Frontal cortex (tissue), 4 donors: Measurements from ENCODE around the gene CSMD2. TPM values are rescaled to one million over a fixed set of nuclear protein-coding genes. Genes with fewer than 3 reads are reported as not detected.

Experiments
- DNase-seq, 2 donors: peaks; one replicate each; pipeline ENCODE4 v3.0.0; 2012; ENCODE audit warnings: low spot score in 2 of 2
- FAIRE-seq: peaks from 2 replicates; lab custom pipeline; 2012; peaks lifted over from hg19 to GRCh38; lab: Jason Lieb, UNC
- total RNA-seq: library from RNA; depleted of rRNA; stranded (reverse); fragments of >200 nt; gene quantifications from one replicate; pipeline ENCODE4 v1.2.3, GENCODE V29; 2014
- donor health status: control.
- donor health status: control.
- donor health status: control.

The CSMD2 gene
- total RNA-seq, 1 donor from 2014 or later = 23.6 TPM

DNA sequence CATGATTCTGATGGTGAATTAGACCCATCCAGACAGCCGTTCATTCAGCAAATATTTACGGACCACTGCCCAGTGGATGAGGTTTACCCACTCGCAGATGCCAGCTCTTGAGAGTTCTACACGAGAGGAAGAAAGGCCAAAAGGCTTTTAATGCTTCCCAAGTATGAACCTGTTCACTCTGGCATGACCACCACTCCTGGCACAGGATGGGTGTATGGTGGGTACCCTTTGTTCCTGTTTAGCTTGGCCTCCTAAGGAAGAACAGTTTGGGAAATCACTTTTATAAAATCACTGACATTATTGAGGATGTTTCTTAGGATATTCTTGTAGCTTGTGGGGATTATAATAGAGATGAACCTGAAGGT, 233.9 kb downstream of the CSMD2 start:
- FAIRE-seq = no peak

DNA sequence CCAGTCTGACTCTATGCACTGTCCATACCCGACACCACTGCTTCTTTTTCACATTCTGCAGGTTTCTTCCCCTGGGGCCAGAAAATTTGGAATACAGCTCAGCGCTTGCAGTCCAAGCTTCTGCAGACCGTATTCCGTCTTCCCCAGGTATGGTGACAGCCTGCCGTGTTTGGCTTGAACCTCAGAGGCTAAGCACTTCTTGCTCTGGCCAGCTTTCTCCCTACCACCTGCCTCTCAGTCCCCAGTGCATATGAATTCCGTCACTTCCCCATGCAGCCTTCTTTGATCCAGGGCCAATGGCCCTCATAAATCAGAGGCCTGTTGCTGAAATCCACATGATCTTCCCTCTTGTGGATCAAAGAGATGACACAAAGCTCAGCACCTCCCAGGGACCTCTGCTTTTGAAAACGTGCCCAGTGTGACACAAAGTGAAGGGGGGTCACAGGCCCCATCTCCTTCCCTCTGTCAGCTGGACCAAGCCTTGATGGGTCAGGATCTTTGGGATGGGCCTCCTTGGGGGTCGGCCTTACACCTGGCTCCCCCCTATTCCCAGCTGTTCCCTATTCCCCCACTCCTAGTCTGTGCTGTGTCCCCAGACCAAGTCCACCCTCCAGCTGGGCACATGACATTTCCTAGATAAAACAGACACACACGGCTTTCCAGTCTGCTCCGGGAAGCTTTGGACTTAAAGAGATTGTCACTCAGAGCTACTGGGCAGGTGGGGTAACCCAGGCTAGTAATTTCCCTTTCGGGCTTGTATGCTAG, 234.5 kb downstream of the CSMD2 start:
- no peak for FAIRE-seq
- DNase-seq = no peak

More for the DNA sequence above, 233.9 kb downstream of the CSMD2 start:
- no peak for DNase-seq

DNA sequence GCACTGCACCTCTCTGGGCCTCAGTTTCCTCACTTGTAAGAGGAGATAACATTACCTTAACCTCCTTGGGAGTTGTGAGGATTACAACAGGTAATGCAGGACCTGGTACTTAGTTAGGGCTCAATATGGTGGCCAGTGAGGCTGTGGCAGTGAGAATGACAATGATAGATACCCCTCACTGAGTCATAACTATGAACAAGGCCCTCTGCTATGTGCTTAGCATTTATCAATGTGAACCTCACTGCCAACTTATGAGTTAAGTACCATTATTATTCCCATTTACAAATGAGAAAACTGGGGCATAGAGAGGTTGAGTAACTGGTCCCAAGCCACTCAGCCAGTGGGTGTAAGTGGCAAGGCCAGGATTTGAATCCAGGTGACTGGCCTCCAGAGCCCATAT, 236.8 kb downstream of the CSMD2 start:
- DNase-seq (no peak), FAIRE-seq (no peak)

DNA sequence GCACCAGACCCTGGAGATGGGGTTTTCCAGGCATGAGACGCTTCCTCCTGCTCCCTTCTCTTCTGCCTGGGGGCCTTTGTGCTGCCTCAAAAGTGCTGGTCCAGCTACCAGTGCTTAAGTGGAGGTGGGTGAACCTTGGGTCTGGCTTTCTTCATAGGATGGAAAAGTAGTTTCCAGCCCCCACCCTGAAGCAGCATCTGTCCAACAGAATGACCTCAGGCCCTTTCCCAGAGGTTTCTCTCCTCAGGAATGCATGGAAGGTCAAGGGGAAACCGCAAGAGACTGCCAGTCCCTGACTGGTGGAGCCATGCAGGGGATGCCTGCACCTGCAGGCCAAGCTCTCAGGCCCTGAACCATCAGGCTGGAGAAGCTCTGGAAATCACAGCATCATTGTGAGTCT, 237.3 kb downstream of the CSMD2 start:
- DNase-seq = no peak
- no peak for FAIRE-seq

DNA sequence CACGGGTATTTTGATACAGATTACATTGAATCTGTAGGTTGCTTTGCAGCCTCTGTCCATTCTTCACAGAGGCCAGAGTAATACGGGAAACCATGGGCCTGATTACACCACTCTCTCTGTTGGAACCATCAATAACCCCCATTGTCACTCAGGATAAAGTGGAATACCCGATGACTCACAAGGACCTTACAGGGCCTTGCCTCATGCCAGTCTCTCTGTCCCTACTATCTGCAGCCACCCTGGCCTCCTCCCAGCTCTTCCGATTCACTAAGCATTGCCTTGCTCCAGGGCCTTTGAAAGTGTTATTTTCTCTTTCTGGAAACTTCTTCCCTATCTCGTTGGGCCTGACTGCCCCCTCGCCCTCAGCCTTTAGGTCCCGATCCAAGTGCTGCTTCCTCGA, 239.4 kb downstream of the CSMD2 start:
- DNase-seq = peak in 1 of 2 donors; percentile 31
- no peak for FAIRE-seq

DNA sequence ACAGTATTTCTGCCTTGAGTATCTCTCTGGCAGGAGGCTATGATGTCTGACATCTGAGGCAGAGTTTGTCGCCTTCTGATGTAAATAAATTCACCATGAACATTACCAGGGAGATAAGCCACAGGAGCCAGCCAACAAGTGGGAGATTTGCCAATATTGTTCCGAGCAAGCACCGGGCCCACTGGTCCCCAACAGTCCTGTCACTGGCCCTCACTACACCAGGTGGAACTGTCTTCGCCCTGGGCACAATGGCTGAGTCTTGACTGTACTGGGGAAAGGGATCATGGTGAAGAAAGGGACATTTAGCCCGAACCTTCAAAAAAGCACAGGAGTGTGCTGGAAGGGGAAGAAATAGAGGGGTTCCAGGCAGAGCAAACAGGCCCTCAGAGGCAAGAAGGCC, 243.7 kb downstream of the CSMD2 start:
- FAIRE-seq (no peak), DNase-seq (no peak)

DNA sequence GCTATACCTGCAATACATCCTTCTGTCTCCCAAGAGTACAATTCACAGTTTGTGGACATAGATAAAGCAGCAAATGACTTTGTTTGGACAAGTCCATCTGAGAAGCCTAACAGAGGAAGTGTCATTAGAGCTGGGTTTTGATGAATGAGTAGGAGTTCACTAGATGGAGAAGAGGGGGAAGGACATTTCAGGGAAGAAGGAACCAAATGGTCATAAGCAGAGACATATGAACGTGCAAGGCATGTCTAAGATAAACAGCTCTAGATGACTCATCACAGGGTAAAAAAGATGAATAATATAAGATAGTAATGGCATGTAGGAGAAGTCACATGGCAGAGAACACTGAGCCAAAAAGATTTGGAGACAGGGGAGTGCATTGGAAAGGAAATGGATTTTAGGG, 246.7 kb downstream of the CSMD2 start:
- DNase-seq (no peak), FAIRE-seq (no peak)

DNA sequence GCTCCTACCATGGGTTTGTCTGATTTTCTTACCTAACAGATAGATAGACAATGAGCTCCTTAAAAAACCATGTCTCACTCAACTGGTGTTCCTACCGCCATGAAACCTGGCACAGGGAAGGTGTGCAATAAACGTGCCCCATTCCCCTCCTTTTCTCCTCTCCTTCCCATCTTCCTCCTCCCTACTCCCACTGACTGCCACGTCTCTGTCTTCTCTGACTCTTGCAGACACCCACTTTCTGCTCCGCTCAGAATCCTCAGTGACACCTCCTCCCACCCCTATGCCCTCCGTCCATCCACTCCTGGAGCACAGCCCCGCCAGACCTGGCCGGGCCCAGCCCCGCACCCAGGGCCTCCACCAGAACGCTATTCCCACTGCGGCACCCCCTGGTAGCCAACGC, 248.2 kb downstream of the CSMD2 start:
- no peak for FAIRE-seq
- DNase-seq = no peak

DNA sequence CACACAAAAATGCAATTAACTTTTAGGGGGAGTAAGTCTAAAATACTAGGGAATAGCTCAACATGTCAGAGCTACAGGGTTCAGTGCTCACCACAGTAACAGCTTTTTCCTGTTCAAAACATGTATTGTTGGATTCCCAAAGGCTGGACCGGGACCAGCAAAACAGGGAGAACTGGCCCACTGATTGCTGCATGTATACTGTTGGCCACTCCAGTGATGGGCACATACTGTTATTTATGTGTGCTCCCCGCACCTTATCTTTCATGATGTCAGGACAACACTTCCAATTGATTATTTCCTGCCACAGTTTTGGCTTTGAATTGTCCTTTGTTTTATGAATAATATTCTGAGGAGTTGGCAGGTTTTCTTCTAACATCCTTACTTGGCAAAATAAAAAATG, 250.5 kb downstream of the CSMD2 start:
- FAIRE-seq (no peak), DNase-seq (no peak)

DNA sequence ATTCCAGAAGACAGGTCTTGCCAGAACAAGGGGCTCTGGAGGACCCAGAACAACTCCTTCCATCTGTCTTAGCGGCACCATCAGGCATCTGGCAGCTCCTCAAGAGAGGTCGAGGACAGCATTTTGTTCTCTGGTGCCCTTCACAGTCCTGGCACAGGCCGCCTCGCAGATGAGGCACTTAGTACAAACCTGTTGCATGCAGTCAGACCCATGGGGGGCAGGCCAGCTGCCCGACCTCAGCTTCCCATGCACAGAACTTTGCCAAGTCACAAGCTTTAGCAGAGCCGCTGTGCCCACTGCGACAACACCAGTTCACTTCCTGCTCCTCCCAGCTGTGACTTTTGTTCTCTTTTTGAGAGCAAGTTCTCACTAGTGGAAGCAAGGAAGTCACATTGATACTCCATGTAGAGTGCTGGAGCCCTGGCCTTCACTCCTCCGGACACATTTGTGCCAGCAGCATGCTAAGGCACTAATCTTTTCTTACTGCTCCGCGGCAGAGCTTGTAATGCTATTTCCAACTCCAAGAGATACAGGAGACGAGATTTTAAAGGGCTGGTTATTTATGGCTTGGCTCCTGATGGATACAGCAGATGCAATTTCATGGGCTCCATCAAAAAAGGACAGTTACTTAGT, 256.6 kb downstream of the CSMD2 start:
- DNase-seq (no peak), FAIRE-seq (no peak)

DNA sequence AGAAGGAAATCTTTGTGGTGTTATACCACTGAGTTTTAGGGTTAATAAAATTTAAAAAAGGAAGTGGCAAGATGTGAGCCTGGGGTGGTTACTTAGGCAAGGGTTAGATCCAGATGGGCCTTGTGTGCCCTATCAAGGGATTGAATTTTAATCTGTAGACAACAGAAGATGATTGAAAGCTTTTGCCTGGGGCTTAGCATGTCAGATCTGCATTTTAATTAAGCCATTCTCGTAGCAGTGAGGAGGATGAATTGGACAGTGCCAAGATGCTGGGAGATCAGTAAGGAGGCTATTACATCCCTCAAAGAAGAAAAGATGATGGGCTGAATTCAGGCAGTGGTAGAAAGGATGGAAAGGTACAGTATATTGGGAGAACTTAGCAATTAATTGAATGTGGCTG, 258.9 kb downstream of the CSMD2 start:
- FAIRE-seq = no peak
- DNase-seq = no peak

DNA sequence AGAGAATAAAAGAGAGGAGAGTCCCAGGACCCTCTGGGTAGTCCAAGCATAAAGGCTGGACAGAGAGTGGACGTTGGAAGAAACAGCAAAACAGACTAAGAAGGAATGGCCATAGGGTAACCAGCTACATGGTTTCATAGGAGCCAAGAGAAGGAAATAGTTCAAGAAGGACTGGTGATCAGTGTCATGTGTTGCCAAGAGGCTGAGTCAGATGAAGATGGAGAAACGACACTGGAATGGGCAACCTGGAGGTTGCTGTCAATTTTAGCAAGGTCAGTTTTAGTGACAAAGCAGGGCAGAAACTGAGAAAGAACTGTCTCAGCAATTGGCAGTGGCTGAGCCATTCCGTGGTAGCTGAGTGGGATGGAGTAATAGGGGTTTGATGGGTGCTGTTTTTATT, 259.8 kb downstream of the CSMD2 start:
- no peak for FAIRE-seq
- no peak for DNase-seq

DNA sequence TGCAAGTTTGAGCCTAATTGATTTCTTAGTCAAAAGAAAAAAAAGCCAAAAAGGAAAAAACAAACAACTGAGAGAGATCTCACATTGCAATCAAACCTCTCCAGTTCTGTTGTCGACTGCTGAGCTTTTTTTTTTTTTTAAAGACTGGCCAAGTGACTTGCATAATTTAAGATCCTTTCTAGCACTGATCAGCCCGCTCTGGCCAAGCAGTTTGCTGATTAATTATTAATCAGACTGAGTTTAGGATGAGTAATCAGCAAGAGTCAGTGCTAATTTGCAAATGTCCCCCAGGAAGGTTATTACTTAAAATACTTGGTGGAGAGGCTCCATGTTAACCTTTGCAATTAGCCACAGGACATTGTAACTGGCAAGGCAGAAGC, 261.8 kb downstream of the CSMD2 start:
- FAIRE-seq = no peak
- DNase-seq = no peak

DNA sequence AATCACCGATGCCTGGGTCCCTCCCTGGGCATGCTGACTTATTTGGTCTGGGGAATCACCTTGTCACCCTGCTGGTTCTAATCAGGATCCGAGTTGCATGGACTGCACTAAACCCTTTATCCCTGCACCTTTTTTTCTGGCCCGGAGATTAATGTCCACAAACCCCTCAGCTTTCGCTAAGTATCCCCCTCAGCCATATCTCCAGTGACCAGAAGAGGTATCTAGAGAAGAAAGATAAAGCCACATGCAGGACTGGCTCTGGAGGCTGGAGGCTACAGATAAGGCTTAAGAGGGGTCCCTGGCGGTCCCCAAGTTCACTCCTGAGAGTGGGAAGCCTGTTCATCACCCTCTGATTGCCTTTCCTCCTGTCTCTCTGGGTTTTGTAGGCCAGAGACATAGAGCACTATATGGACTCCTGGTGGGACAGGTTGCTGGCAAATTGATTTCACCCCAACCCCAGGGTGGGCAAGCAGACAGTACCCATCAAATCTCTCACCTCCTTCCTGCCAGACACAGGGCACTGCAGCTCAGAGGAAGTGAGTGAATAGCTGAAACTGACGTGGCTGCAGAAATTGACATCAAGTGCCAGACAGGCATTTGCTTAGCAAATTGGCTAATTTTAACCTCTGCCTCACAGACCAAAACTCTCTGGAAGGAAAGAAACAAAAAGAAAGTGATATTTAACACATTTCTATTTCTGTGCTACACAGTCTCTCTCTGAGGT, 262.4 kb downstream of the CSMD2 start:
- FAIRE-seq = no peak
- no peak for DNase-seq

DNA sequence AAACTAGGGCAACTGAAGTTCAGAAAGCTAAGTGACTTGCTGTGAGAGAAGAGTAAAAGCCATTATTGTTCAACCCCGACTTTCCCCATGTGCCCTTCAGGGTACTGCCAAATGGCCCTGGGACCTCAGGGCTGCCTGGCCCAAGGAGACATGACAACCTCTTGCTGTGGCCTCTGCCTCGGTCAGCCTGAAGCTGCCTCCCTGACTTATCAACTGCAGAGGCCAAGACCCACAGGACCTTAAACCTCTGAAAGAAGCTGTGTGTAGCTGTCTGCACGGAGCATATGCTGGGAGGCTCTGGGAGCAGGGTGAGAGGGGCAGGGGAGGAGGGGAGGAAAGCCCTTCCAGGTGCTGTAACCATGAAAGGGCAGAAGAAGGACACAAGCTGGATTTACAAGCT, 265.3 kb downstream of the CSMD2 start:
- DNase-seq = no peak
- no peak for FAIRE-seq

DNA sequence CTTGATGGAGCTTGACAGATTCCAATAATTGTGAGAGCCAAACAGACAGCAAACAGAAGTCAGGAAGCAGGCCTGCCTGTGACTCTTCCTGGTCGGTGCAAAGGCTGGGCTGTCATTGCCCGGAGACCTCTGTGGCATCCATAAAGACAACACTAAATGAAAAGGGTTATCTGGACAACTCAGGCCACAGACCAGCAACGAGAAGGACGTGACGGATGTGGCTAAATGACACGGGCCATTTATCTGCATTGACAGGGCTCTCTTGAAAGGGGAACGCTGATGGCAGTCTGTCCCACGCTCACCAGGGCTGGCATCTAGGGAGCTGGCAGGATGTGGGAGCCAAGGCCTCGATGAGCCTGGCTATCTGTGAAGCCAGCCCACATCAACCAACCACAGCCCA, 266.1 kb downstream of the CSMD2 start:
- no peak for DNase-seq
- FAIRE-seq = no peak

DNA sequence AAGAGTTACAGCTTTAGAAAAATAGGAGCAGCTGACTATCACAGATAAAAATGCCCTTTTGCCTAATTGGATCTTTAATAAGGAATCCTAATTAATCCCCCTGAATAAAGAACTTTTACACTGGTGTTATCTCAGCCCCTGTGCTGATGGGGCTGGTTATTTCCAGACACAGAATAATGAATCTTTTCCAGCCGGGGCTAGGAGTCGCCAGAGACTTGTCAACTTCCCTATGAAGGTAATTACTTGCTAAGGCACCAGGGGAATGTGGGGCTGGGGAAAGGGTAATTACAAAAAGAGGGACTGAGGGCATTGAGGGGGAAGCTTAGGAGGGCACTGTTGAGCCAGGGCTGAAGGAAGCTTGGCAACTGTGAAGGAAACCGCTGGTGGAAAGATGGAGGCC, 266.6 kb downstream of the CSMD2 start:
- no peak for DNase-seq
- FAIRE-seq = no peak

DNA sequence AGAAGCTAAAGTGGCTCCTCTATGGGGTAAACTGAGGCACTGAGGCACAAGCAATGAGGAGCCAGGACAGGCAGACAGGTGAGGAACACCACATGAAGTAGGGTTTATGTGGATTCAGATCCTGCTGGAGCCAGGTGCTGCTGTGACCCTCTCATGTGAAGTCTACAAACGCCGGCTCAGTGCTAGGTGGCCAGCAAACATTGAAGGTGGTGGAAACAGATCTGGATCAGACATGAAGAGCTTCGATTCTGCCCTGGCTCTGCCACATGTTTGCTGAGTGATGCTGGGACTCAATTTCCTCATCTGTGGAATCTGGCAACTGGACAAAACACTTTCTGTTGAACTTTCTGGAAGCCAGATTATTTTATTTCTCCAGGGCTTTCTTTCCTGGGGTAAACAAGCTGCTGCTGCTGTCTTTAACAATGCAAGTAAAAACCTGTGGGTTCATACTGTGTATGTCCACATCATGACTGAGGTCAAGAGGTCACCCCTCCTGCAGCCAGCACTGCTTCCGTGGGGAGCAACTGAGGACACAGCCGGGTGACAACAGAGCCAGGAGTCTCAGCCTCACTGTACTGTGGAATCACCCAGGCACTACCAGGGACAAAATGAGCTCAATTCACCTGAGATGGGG, 267.8 kb downstream of the CSMD2 start:
- DNase-seq = no peak
- no peak for FAIRE-seq

DNA sequence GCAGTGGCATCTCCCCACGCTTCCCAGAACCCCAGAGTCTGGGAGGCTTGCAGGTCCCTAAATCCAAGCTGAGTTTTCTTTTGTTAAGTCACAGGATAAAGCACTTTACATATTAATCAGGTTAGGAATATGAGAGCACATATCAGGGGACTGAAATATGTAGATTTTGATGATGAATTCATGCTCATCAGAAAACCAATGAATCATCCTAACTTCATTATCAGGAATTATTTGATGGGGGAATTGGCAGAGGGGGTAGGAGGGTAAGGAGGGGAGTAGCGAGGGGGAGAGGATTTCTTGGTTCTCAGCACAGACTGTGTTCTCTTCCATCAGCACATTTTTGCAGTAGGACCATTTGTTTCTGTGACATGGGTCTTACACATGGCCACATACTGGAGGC, 269.1 kb downstream of the CSMD2 start:
- DNase-seq (no peak), FAIRE-seq (no peak)

DNA sequence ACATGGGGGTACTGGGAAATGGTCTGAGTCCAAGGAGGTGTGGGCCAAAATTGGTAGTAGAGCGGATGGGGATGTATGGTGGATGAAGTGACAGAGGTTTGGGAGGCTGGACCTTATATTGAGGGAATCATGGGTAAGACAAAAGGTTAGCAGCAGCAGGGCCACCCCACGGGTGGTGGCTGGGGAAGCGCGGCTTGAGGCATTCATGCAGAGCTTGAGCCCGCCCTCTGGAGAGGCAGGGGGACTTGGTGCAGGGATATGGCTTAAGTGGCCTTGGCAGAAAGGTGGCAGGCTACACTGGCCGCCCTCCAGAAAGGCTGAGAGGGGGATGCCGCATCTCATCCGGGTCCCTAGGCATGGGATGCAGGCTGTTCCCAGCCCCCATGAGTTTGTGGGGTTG, 269.6 kb downstream of the CSMD2 start:
- no peak for FAIRE-seq
- DNase-seq = no peak
